LNCAP (cell line): ENCODE measurements around the gene C2CD4B.

ENCODE experiments used
- CTCF ChIP-seq: fragments of 450-650 bp; IDR thresholded peaks from 2 replicates; pipeline ENCODE4 v1.5.1; 2017; ENCODE audit warnings: mild to moderate bottlenecking

The C2CD4B gene

GRCh38 chr15:62165104-62165792 lies at the start of gene C2CD4B:
C2CD4B (minus strand) TSS chr15:62165285; CDS start chr15:62164984, 301 bp downstream.
- no peak for TF ChIP-seq CTCF

DNA sequence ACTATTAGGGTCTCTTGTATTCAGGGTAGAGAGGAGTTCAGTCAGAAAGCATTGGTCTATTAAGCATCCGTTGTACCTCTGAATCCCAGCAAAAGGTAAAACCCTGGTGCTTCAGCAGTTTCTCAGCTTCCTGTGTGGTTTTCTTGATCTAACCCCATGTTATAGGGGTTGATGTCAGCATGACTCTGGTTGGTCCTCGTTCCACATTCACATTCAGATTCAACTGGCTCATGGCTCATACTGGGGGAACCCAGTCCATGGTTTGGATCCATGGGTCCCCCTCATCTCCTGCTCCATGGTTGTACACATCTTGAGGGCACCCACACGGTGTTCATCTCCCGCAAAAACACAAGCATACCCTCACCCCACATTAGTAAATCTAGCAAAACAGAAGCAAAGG lies 47.7 kb upstream of the C2CD4B start:
- TF ChIP-seq CTCF: no peak

DNA sequence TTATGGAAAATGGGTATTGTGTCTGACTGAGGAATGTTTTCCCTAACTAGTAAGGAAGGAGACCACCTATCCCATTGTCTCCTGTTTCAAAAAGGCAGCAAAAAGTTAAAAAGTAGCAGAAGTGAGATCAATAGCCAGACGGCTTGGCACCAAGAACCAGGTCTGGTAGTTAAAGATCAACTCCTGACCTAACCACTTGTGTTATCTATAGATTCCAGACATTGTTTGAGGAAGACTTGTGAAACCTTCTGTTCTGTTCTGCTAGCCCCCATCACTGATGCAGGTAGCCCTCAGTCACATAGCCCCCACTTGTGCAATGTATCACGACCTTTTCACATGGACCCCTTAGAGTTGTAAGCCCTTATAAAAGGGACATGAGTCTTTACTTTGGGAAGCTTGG lies 46.3 kb upstream of the C2CD4B start:
- no peak for TF ChIP-seq CTCF

DNA sequence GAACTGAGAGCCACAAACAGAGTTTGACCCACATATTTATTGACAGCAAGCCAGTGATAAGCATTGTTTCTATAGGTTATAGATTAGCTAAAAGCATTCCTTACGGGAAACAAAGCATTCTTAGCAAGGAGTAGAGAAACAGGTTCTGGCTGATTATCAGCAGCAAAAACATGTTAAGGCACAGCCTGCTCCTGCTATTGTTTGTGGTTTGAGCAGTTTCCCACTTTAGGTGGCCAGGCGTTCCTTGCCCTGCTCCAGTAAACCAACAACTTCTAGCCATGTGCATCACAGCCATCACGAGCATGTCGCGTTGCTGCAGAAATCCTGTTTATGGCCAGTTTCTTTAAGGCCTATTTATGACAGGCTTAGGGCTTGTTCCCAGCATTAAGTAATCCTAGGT lies 44.7 kb upstream of the C2CD4B start:
- TF ChIP-seq CTCF: no peak

- no peak for TF ChIP-seq CTCF
Observed at GRCh38 chr15:62209322-62209721, 44.2 kb upstream of the C2CD4B start.

DNA sequence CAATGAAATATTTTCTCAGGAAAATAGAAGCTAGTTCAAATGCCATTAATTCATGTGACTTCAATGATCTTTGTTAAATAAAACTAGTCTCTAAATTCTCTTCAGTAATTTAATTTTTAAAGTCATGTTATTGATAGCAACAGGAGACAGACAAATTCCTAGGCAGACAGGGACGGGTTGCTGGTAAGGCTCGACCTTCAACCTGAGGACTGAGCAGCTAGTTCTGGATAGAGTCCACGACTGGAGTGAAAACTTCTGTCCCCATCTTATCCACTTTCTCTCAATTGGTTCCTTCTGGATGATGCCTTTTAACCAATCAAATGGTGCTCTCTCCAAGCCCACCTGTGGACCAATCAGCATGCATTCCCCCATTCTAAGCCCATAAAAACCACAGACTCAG lies 43.8 kb upstream of the C2CD4B start:
- no peak for TF ChIP-seq CTCF

DNA sequence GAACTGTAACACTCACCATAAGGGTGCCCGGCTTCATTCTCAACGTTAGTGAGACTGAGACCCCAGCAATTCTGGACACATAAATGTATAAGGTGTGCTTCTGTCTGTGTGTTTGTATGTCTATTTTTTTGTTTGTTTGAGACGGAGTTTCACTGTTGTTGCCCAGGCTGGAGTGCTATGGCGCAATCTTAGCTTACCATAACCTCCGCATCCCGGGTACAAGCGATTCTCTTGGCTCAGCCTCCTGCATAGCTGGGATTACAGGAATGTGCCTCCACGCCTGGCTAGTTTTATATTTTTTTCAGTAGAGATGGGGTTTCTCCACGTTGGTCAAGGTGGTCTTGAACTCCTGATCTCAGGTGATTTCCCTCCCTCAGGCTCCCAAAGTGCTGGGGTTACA lies 43.3 kb upstream of the C2CD4B start:
- no peak for TF ChIP-seq CTCF

- no peak for TF ChIP-seq CTCF
Observed at GRCh38 chr15:62190675-62191074, 25.6 kb upstream of the C2CD4B start.
